GM19397 (cell line): Measurements from ENCODE around the gene USE1.
"Not testable (repeated sequence)": the region's sequence is repeated elsewhere in the genome, so short reads cannot be mapped to it uniquely, and the experiment has no call there.

Experiments
- ATAC-seq: cut with Tn5 transposase; IDR thresholded peaks from one replicate; pipeline ENCODE4 v1.9.1; 2021; ENCODE audit warnings: mild to moderate bottlenecking, moderate library complexity; ENCODE audit not compliant: unreplicated experiment

The USE1 gene

GRCh38 chr19:17215127-17215971, at the start of gene USE1:
USE1 (plus strand) TSS chr19:17215357; CDS start chr19:17215406, 49 bp downstream.
- ATAC-seq: peak; percentile 85

GRCh38 chr19:17165715-17166114, 49.4 kb upstream of the USE1 start:
- no peak for ATAC-seq

GRCh38 chr19:17170538-17171297, 44.4 kb upstream of the USE1 start:
- no peak for ATAC-seq

- no peak for ATAC-seq
Observed at GRCh38 chr19:17171874-17172273, 43.3 kb upstream of the USE1 start.

- no peak for ATAC-seq
Observed at GRCh38 chr19:17172624-17173345, 42.4 kb upstream of the USE1 start.

GRCh38 chr19:17178291-17178690, 36.9 kb upstream of the USE1 start:
- ATAC-seq: no peak

GRCh38 chr19:17180997-17181702, 34.0 kb upstream of the USE1 start:
- no peak for ATAC-seq

GRCh38 chr19:17183271-17183761, 31.8 kb upstream of the USE1 start:
- no peak for ATAC-seq

GRCh38 chr19:17183858-17184321, 31.3 kb upstream of the USE1 start:
- ATAC-seq: no peak

GRCh38 chr19:17184371-17184841, 30.8 kb upstream of the USE1 start:
- no peak for ATAC-seq

- no peak for ATAC-seq
Observed at GRCh38 chr19:17185590-17185989, 29.6 kb upstream of the USE1 start.

GRCh38 chr19:17191736-17192135, 23.4 kb upstream of the USE1 start:
- ATAC-seq: not testable (repeated sequence)

- ATAC-seq: no peak
Observed at GRCh38 chr19:17192751-17193150, 22.4 kb upstream of the USE1 start.

- ATAC-seq: no peak
Observed at GRCh38 chr19:17194608-17195007, 20.5 kb upstream of the USE1 start.

- ATAC-seq: no peak
Observed at GRCh38 chr19:17195106-17195505, 20.1 kb upstream of the USE1 start.

- no peak for ATAC-seq
Observed at GRCh38 chr19:17196610-17197009, 18.5 kb upstream of the USE1 start.

- ATAC-seq: no peak
Observed at GRCh38 chr19:17197666-17198065, 17.5 kb upstream of the USE1 start.

GRCh38 chr19:17200408-17201079, 14.6 kb upstream of the USE1 start:
- no peak for ATAC-seq

GRCh38 chr19:17202249-17202648, 12.9 kb upstream of the USE1 start:
- no peak for ATAC-seq

GRCh38 chr19:17202713-17203112, 12.4 kb upstream of the USE1 start:
- no peak for ATAC-seq
